HG02763 (cell line): ENCODE measurements around the gene ISG20.

ENCODE experiments used
- ATAC-seq: cut with Tn5 transposase; IDR thresholded peaks from one replicate; pipeline ENCODE4 v1.9.1; 2021; ENCODE audit warnings: mild to moderate bottlenecking, moderate library complexity; ENCODE audit not compliant: unreplicated experiment

The ISG20 gene

GRCh38 chr15:88680241-88681001 is 41.6 kb downstream of the ISG20 start:
- no peak for ATAC-seq

- no peak for ATAC-seq
Measured at GRCh38 chr15:88681610-88682221, 42.9 kb downstream of the ISG20 start.

- ATAC-seq: no peak
Measured at GRCh38 chr15:88684345-88684744, 45.5 kb downstream of the ISG20 start.

GRCh38 chr15:88686166-88686565 is 47.4 kb downstream of the ISG20 start:
- no peak for ATAC-seq

- no peak for ATAC-seq
Measured at GRCh38 chr15:88688394-88688933, 49.6 kb downstream of the ISG20 start.

GRCh38 chr15:88690331-88690730 is 51.5 kb downstream of the ISG20 start:
- ATAC-seq: no peak

- no peak for ATAC-seq
Measured at GRCh38 chr15:88693191-88693590, 54.4 kb downstream of the ISG20 start.

GRCh38 chr15:88695101-88695500 is 56.3 kb downstream of the ISG20 start:
- ATAC-seq: no peak

- no peak for ATAC-seq
Measured at GRCh38 chr15:88695691-88696251, 57.0 kb downstream of the ISG20 start.

- no peak for ATAC-seq
Measured at GRCh38 chr15:88696254-88696653, 57.4 kb downstream of the ISG20 start.

GRCh38 chr15:88697276-88697675 is 58.5 kb downstream of the ISG20 start:
- ATAC-seq: no peak

GRCh38 chr15:88699861-88700260 is 61.0 kb downstream of the ISG20 start:
- no peak for ATAC-seq

- no peak for ATAC-seq
Measured at GRCh38 chr15:88700716-88701115, 61.9 kb downstream of the ISG20 start.

- no peak for ATAC-seq
Measured at GRCh38 chr15:88701561-88702095, 62.8 kb downstream of the ISG20 start.

GRCh38 chr15:88702983-88703382 is 64.2 kb downstream of the ISG20 start:
- ATAC-seq: no peak

GRCh38 chr15:88703533-88703932 is 64.7 kb downstream of the ISG20 start:
- ATAC-seq: no peak

- no peak for ATAC-seq
Measured at GRCh38 chr15:88704791-88705768, 66.3 kb downstream of the ISG20 start.

GRCh38 chr15:88705769-88706165 is 67.0 kb downstream of the ISG20 start:
- ATAC-seq: no peak
